ENCODE measurements around the gene PEX10. TPM values are rescaled to one million over a fixed set of nuclear protein-coding genes. Genes with fewer than 3 reads are reported as not detected.

PEX10 gene
- total and polyA plus RNA-seq, 2 of the 8 experiments (the other 6 are each of a cell fraction or from before 2014, with no cell fraction given), result 24.3 to 26.9 TPM

DNA sequence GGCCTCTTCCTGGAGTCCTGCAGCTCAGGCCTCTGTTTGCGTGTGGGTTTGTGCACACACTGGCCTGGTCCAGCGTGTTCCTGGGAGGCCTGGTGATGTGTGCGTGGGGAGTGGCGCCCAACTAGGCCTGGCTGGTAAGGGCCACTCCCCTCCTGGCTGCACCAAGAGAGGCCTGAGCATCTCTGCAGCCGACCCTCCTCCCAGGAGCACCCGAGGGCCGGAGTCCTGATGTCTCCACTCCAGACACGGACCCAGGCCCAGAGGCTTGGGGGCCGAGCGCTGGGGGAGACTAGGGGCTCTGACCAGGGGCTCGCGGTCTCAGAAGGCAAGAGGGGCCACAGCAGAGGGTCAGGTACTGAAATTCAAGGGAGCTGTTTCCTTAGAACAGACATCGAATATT lies 54.3 kb downstream of the PEX10 start:
- H3K27me3 ChIP-seq (replicated peaks in 1 of 4; ENCODE audit: control insufficient read depth in 3 of 4, extremely low read depth in 1 of 4, insufficient read depth in 3 of 4, low read length in 3 of 4), result no peaks in the 10 kb centered on the region
- no peak overlapping the region for H3K4me2 ChIP-seq (ENCODE audit: insufficient read depth in 1 of 2, low read depth in 2 of 2, low read length in 2 of 2)
- H4K5ac ChIP-seq (ENCODE audit: insufficient read length, low read depth, low read length), result no peak overlapping the region
- no peak overlapping the region for H3K27ac ChIP-seq (ENCODE audit: low read depth, low read length)
- H2BK12ac ChIP-seq (ENCODE audit: low read depth, low read length), result no peak overlapping the region
- no peak for FAIRE-seq
- DNase-seq (ENCODE audit: low read depth in 1 of 2, low spot score in 2 of 2), result no peak
- no peak overlapping the region for H4K91ac ChIP-seq (replicated peaks; ENCODE audit: insufficient read length, low read length)
- ChIA-PET POLR2A (ENCODE audit: partially characterized antibody) (interaction anchor here (0.6 kb wide), 1 partner anchor 700 kb away, joined by 3 read pairs; no protein-coding TSS in a partner anchor), CTCF (ENCODE audit: partially characterized antibody) (interaction anchor here (1.0 to 2.5 kb wide), 10 partner anchors 14 to 186 kb away, joined by 3 to 17 read pairs (median 4); partner anchors contain the start of gene FAAP20)
- no peak overlapping the region for H3K56ac ChIP-seq (replicated peaks; ENCODE audit: insufficient read length, low read depth, low read length)
- H3K4ac ChIP-seq (replicated peaks; ENCODE audit: insufficient read length, low read depth, low read length), result no peak overlapping the region
- H4K8ac ChIP-seq (ENCODE audit: extremely low read depth, insufficient read depth, low read length), result no peak overlapping the region
- H3K9ac ChIP-seq (replicated peaks in 1 of 4; ENCODE audit: extremely low read depth in 1 of 4, low read depth in 3 of 4, low read length in 3 of 4), result no peak overlapping the region
- H3K36me3 ChIP-seq (ENCODE audit: control insufficient read depth in 2 of 4, insufficient read depth in 4 of 4, low read length in 3 of 4), result no peaks in the 10 kb centered on the region
- H3K9me3 ChIP-seq (ENCODE audit: insufficient read depth in 2 of 2, low read depth in 1 of 2, low read length in 1 of 2), result no peaks in the 10 kb centered on the region
- no peak overlapping the region for H3K4me3 ChIP-seq (ENCODE audit: extremely low read depth in 1 of 4, insufficient read depth in 2 of 4, low read depth in 3 of 4, low read length in 4 of 4)
- no peak overlapping the region for H3K18ac ChIP-seq (ENCODE audit: extremely low read depth, low read length)
- H3K79me2 ChIP-seq (ENCODE audit: control insufficient read depth in 1 of 2, insufficient read depth in 2 of 2, low read length in 2 of 2), result no peaks in the 10 kb centered on the region
- TF ChIP-seq CBX5 (IDR thresholded peaks at IDR 0.05; ENCODE audit: low read depth, low read length) (no peak), SIN3A (conservative IDR thresholded peaks at IDR 0.05 in 1 of 2, IDR thresholded peaks at IDR 0.05 in 1 of 2; ENCODE audit: low read depth in 1 of 2, low read length in 2 of 2) (no peak), CREB1 (IDR thresholded peaks at IDR 0.05) (no peak), CHD1 (IDR thresholded peaks at IDR 0.05; ENCODE audit: low read depth, low read length) (no peak), RXRA (IDR thresholded peaks at IDR 0.05; ENCODE audit: insufficient read depth, low read depth, low read length) (no peak), NANOG (IDR thresholded peaks at IDR 0.05; ENCODE audit: insufficient read depth, low read depth, low read length, poor library complexity, severe bottlenecking) (no peak), RAD21 (IDR thresholded peaks at IDR 0.05 in 1 of 2, conservative IDR thresholded peaks at IDR 0.05 in 1 of 2; ENCODE audit: low read depth in 2 of 2, low read length in 2 of 2) (no peak)
- no peak overlapping the region for H2BK120ac ChIP-seq (replicated peaks; ENCODE audit: low read depth, low read length)
- WGBS, 2 experiments (ENCODE audit: extremely low coverage in 1 of 2, insufficient coverage in 1 of 2, insufficient read length in 1 of 2, insufficient replicate concordance in 2 of 2, low coverage in 1 of 2, low lambda C conversion rate in 2 of 2, missing lambda C conversion rate in 1 of 2), result 90% methylated on average over 13 of the region's 13 CpGs; no CpG with 5 or more reads in 1 of the 2 experiments
- no peaks in the 10 kb centered on the region for H4K20me1 ChIP-seq (replicated peaks in 1 of 2; ENCODE audit: control insufficient read depth in 1 of 2, insufficient read depth in 2 of 2, low read length in 2 of 2)
- no peak overlapping the region for H2AK5ac ChIP-seq (ENCODE audit: low read depth, low read length)
- no peak overlapping the region for H2BK5ac ChIP-seq (ENCODE audit: low read depth, low read length)
- no peak overlapping the region for H3K14ac ChIP-seq (ENCODE audit: insufficient read length)
- no peaks in the 10 kb centered on the region; a peak in 1 of 7 replicates for H3K4me1 ChIP-seq (replicated peaks in 1 of 4; ENCODE audit: control insufficient read depth in 3 of 4, insufficient read depth in 4 of 4, low read length in 3 of 4)
- H3K79me1 ChIP-seq (ENCODE audit: low read depth, low read length), result no peaks in the 10 kb centered on the region
- H2AFZ ChIP-seq (ENCODE audit: low read length), result no peak overlapping the region
- H3K23ac ChIP-seq (ENCODE audit: insufficient read length), result no peak overlapping the region
- H2BK15ac ChIP-seq (ENCODE audit: low read length), result no peak overlapping the region
- H2BK20ac ChIP-seq (ENCODE audit: low read length), result no peak overlapping the region
- H3K23me2 ChIP-seq (ENCODE audit: low read depth, low read length), result no peaks in the 10 kb centered on the region

All from H1 (cell line).